HG03565 (cell line): ENCODE measurements around the gene LPAR1.

ENCODE experiments used
- ATAC-seq: cut with Tn5 transposase; IDR thresholded peaks from one replicate; pipeline ENCODE4 v1.9.1; 2021; ENCODE audit warnings: mild to moderate bottlenecking, moderate library complexity; ENCODE audit not compliant: unreplicated experiment

LPAR1 gene

GRCh38 chr9:111001526-111001925 lies 36.7 kb downstream of the LPAR1 start:
- ATAC-seq, result no peak

DNA sequence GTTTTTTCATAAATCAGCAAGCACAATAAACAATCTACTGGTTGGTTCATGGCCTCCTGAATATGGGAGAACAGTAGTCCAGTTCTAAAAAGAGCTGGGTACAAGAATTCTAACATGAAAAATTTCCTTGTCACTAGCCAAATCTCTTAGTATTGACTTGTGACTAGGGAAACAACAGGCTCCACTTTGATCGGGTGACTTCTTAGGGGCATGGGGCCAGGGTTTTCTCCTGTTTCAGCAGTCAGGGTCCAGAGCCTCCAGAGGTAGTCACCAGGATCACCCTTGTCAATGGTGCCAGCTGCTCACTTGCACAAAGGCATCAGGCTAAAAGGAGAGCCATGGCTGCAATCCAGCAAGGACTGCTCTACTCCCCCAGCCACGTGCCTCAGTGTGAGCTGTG lies 38.1 kb downstream of the LPAR1 start:
- no peak for ATAC-seq

DNA sequence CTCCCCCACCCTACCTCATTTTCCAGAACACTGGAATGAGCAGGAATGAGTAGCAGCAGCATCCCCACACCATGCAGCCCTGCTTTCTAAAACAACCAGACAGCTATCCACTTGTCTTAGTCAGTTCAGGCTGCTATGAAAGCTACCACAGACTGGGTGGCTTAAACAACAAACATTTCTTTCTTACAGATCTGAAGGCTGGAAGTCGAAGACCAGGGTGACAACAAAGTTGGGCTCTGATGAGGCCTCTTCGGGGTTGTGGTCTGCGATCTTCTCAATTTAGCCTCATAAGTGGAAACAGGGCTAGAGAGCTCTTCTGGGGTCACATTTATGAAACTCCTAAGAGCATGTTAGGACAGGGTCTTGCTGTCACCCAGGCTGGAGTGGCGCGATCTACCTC lies 38.9 kb downstream of the LPAR1 start:
- no peak for ATAC-seq

GRCh38 chr9:110997847-110998246 lies 40.4 kb downstream of the LPAR1 start:
- no peak for ATAC-seq

DNA sequence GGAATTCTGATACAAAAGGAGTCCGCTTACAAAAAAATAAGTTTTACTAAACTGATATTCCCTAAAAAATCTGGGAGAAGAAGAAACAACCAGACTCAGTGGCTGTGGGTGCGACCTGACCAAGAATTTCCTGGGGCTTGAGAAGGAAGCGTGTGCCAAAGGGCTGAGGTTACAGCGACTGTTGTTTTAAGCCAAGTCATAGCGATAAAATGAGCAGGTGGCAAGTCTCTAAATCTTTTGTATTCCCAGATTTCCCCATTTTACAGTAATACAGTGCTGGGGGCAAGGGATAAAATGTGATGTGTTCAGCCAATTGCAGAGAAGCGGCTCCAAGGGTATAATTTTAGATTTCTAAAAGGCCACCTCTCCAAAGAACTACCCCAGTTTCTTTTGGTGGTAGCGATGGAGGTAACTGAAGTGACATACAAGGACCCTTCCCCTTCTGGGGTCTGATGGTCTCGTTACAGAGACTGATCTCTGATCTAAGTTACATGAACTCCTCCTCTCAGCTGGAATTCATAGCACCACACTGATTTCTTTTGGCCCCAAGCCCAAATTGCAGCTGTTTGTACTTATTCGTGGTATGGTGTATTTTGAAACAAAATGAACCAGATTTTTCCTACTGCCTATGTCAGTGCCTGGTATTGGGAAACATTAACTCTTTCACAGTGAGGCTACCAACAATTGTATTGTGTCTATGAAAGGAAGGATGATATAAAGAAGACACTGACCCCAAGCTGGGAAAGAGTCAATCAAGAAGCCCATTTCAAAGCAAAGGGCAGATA lies 41.6 kb downstream of the LPAR1 start:
- ATAC-seq, result no peak

- no peak for ATAC-seq
These were observed 42.6 kb downstream of the LPAR1 start for GRCh38 chr9:110995420-110996340.

DNA sequence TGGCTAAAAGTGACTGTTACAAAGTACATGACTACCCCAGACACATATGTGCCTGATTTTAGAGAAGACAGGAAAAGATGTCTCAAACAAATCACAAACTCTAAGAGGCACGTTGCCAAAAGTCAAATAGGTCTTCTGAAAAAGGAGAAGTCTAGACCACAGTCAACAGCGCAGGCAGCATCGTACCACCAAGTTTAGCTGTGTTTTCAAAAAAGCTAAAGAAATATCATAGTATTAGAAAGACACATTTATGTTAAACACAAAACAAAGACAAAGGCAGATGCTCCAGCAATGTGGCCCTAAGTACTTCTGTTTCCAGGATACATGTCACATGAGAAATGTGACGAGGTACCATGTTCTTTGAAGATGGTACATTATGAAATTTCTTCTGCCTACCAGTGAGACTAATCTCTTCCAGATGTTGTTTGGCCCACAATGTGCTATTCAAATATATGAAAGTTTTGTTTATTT lies 43.5 kb downstream of the LPAR1 start:
- no peak for ATAC-seq

GRCh38 chr9:110990481-110990880 lies 47.8 kb downstream of the LPAR1 start:
- no peak for ATAC-seq

- no peak for ATAC-seq
These were observed 51.7 kb downstream of the LPAR1 start for GRCh38 chr9:110986529-110986928.

DNA sequence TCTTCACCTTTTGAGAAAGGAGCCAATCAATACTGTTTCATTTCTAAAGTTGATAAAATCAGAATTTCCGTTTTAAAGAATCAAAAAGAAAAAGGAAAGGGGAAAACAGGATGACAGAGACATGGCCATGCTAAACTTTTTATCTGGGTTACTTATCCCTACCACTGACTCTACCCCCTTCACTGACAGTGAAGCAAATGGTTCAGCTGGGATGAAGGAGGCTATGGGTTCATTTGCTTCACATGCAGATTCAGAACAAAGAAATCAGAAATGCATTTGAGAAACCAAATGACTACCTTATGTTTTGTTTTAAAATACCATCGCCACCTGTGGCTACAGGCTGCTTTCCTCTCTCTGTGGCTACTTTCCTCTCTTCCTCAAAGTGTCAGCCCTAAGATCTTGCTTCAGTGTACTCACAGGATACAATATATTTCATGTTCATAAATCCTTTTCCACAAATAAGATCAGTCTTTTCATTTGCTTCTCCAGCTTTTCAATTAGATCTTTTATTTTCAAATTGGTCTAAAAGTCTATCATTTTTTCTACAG lies 53.3 kb downstream of the LPAR1 start:
- ATAC-seq, result no peak

DNA sequence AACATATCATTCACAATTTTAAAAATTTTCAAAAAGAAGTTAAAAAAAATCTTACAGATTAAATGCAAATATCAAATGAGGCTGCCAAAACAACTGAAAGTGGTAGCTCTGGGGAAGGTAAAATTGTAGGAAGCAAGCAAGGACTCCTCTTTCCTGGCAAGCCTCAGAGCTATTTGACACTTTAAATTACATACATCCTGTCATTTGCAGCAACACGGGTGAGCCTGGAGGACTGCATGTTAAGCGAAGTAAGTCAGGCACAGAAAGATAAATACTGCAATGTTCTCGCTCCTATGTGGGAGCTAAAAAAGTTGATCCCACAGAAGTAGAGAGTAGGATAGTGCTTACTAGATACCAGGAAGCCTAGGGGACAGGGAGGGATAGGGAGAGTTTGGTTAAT lies 58.0 kb downstream of the LPAR1 start:
- no peak for ATAC-seq

DNA sequence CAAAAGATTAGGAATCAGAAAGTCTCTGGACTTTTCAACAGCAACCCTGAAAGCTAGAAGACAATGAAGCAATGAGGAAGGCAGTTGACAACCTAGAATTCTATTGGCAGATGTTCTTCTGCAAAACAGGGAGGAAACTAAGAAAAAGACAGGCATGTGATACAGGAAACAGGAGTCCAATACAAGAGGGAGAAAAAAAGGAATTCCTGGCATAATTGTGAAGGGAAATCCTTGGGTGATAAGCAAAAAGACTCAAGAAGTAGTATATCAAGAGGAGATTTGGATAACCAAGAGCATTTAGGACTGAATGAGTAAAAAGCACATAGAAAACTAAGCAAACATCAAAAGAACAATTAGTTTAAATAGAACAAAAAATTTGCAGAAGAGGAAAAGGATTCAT lies 58.6 kb downstream of the LPAR1 start:
- ATAC-seq, result no peak

- no peak for ATAC-seq
These were observed 59.8 kb downstream of the LPAR1 start for GRCh38 chr9:110978516-110978915.

GRCh38 chr9:110977259-110977709 lies 61.0 kb downstream of the LPAR1 start:
- no peak for ATAC-seq

DNA sequence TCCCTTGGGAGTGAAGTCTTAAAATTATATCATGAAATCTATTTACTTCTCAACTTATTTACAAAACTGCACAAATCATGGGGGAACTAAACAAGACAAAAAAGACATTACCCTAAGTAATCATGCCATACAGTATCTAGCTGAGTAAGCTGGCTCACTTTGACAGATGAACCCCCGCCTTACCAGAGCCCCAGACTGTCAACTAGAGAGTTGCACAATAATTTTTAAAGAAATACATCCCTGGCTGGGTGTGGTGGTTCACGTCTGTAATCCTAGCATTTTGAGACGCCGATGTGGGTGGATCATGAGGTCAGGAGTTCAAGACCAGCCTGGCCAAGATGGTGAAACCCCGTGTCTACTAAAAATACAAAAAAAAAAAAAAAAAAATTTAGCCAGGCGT lies 62.3 kb downstream of the LPAR1 start:
- no peak for ATAC-seq

GRCh38 chr9:110975278-110975677 lies 63.0 kb downstream of the LPAR1 start:
- no peak for ATAC-seq

DNA sequence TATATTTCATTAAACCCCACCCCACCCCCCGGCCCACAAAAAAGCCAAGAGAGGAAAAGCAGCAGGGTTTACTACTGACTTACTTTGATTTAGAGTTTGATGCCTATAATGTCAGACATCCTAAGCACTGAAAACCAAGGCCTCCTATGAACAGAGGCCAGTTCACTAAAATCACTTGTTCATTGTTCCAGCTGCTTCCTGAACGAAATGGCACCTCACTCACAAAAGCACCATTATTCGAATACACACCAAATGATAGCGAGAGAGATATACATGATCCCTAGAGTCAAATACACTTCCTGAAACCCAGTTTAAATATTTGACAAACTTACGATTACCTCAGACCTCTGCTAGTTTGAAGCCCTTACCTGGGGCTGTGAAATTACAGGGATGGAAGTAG lies 66.6 kb downstream of the LPAR1 start:
- no peak for ATAC-seq

DNA sequence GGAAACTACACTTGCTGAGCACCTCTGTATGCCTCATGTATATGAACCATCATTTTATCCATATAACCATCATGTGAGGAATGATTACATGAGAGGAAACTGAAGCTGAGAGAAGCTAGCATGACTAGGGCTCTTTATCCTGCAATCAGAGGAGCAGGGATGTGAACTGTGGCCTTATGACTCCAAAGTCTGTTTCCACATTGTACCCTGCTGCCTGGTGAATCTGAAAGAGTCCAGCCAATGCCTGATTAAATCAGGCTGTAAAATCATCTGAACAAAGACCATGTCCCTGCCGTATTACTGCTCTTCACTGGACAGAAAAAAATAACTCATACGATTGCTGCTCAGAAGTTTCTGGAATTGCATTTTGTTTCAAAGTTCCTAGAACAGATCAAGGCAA lies 67.0 kb downstream of the LPAR1 start:
- no peak for ATAC-seq

- no peak for ATAC-seq
These were observed 68.3 kb downstream of the LPAR1 start for GRCh38 chr9:110969971-110970386.

GRCh38 chr9:110968096-110968495 lies 70.2 kb downstream of the LPAR1 start:
- no peak for ATAC-seq

GRCh38 chr9:110967196-110967595 lies 71.1 kb downstream of the LPAR1 start:
- no peak for ATAC-seq

GRCh38 chr9:110960288-110960687 lies 78.0 kb downstream of the LPAR1 start:
- no peak for ATAC-seq
